ENCODE results near the gene MPL. TPM values are rescaled to one million over a fixed set of nuclear protein-coding genes. Genes with fewer than 3 reads are reported as not detected.
A peak's percentile ranks its signal among the peaks of the same experiment; 100 is the strongest.

MPL gene
- total and polyA plus RNA-seq, 10 of the 15 experiments (the other 5 are each of a cell fraction or from before 2014, with no cell fraction given): not detected

GRCh38 chr1:43389326-43390313, 52.0 kb downstream of the MPL start, which contains the start of the genes MED8 and SZT2 (continued):
- TF ChIP-seq SREBF1 (IDR thresholded peaks at IDR 0.05; ENCODE audit: low read length) (peak; percentile 34; the same call in 1 of the 2 replicates), IRF5 (IDR thresholded peaks at IDR 0.05; ENCODE audit: borderline replicate concordance) (no peak), BACH1 (IDR thresholded peaks at IDR 0.05; ENCODE audit: borderline replicate concordance) (0 out of 2 replicates have a peak, but pooled peaks have one; percentile 30), TBL1XR1 (IDR thresholded peaks at IDR 0.05; ENCODE audit: low read depth, low read length) (peak; percentile 79; the same call in 1 of the 2 replicates), SUPT20H (IDR thresholded peaks at IDR 0.05; ENCODE audit: borderline replicate concordance, control insufficient read depth, low read depth, low read length) (no peak), E4F1 (IDR thresholded peaks at IDR 0.05; ENCODE audit: borderline replicate concordance, partially characterized antibody) (peak; percentile 82), NFYB (IDR thresholded peaks at IDR 0.05; ENCODE audit: insufficient read depth, low read depth, low read length) (peak; percentile 70; the same call in 1 of the 2 replicates), SUZ12 (IDR thresholded peaks at IDR 0.05; ENCODE audit: unreplicated experiment) (no peak), SP1 (IDR thresholded peaks at IDR 0.05; ENCODE audit: low read depth, low read length) (peak; percentile 68), KLF5 (IDR thresholded peaks at IDR 0.05; ENCODE audit: partially characterized antibody) (no peak), SIN3A (IDR thresholded peaks at IDR 0.05; ENCODE audit: low read depth, low read length) (peak; percentile 80; the same call in 1 of the 2 replicates), ZSCAN29 (IDR thresholded peaks at IDR 0.05) (no peak), MLLT1 (IDR thresholded peaks at IDR 0.05) (peak; percentile 64), STAT1 (conservative IDR thresholded peaks at IDR 0.05) (no peak), SREBF2 (IDR thresholded peaks at IDR 0.05; ENCODE audit: low read length) (no peak), WRNIP1 (IDR thresholded peaks at IDR 0.05; ENCODE audit: borderline replicate concordance, low read depth, low read length) (no peak), CREB1 (IDR thresholded peaks at IDR 0.05; ENCODE audit: low read depth) (peak; percentile 80)

Data from GM12878 (cell line).